Measurements from ENCODE around the gene ADGRD2.

ADGRD2 gene

GRCh38 chr9:124436320-124436719 lies 13.9 kb upstream of the ADGRD2 start:
- no peak for DNase-seq (ENCODE audit: low spot score)

- DNase-seq (ENCODE audit: low spot score), result no peak
These were observed 13.2 kb upstream of the ADGRD2 start for GRCh38 chr9:124437086-124437485.

DNA sequence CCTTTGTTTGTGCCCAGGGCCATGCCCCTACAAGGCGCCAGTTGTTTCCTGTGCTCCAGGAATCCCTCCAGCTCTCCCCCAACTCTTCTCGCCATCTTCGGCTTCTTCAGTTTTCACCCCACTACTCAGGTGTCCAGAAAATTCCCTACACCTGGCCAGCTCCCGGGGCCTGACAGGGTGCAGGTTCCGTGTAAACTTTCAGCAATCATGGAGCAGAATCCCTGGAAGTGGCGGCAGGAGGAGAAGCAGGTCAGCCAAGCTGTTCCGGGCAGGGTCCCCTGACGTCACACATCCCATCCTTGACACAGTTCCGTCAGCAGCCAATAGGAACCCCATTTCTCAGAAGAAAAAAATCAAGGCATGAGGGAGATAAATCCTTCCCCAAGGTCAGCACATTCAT lies 12.2 kb upstream of the ADGRD2 start:
- no peak for DNase-seq (ENCODE audit: low spot score)

GRCh38 chr9:124439086-124439485 lies 11.2 kb upstream of the ADGRD2 start:
- no peak for DNase-seq (ENCODE audit: low spot score)

- no peak for DNase-seq (ENCODE audit: low spot score)
These were observed 10.5 kb upstream of the ADGRD2 start for GRCh38 chr9:124439686-124440243.

- no peak for DNase-seq (ENCODE audit: low spot score)
These were observed 9.5 kb upstream of the ADGRD2 start for GRCh38 chr9:124440786-124441185.

GRCh38 chr9:124441291-124441690 lies 9.0 kb upstream of the ADGRD2 start:
- DNase-seq (ENCODE audit: low spot score), result no peak

DNA sequence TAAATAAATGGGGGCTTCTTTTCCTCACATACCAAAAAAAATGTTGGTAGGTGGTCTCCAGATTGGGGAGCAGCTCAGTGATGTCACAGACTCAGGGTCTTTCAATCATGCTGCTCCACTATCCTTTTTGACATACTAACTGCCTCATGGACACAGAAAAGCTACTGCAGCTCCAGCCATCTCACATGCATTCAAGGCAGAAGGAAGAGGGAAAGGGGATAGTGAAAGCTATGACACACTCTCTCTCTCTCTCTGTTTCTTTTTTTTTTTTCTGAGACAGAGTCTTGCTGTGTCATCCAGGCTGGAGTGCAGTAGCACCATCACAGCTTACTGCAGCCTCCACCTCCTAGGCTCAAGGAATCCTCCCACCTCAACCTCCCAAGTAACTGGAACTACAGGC lies 7.9 kb upstream of the ADGRD2 start:
- DNase-seq (ENCODE audit: low spot score), result no peak

DNA sequence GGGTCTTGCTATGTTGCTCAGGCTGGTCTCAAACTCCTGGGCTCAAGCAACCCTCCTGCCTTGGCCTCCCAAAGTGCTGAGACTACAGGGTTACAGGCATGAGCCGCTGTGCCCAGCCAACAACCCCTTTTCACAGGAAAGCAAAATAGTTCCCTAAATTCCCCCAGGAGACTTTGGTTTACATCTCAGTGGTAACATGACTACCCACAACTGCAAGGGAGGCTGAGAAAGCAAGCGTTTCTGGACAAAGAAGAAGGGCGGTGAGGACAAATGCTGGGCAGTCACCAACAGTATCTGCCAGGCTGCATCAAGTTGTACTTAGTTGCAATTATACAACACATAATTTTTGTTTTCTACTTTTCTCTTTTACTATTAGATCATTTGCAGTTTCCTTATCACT lies 7.4 kb upstream of the ADGRD2 start:
- no peak for DNase-seq (ENCODE audit: low spot score)

DNA sequence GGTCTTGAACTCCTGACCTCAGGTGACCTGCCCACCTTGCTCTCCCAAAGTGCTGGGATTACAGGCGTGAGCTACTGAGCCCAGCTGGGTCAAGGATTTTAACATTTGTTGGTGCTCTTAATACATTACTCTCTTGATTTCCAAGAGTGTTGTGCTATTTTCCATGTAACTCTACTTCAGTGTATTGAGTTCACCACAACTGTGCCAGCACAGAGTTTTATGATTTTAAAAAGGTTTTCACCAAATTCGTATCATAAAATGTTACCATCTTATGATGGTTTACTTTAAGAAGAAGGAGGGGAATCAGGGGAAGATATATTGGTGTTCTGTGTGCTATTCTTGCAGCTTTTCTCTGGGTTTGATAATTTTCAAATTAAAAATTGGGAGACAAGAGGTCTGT lies 6.6 kb upstream of the ADGRD2 start:
- DNase-seq (ENCODE audit: low spot score), result no peak

DNA sequence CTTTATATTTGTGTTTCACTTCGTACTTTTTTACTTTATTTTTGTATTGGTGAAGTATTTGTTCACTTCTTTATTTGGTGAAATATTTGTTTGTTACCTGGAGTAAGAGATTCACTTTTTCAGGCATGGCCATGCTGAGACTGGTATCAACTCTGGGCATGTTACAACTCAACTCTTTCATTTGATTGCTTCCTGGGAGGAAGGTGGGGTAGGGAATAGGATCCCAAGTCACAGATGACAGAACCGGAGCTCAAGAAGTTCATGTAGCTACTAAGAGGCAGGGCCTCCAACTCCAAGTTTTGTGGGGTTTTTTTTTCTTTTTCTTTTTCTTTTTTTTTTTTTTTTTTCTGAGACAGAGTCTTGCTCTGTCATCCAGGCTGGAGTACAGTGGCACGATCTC lies 6.1 kb upstream of the ADGRD2 start:
- no peak for DNase-seq (ENCODE audit: low spot score)

GRCh38 chr9:124447297-124447661 lies 3.0 kb upstream of the ADGRD2 start:
- DNase-seq (ENCODE audit: low spot score), result no peak

DNA sequence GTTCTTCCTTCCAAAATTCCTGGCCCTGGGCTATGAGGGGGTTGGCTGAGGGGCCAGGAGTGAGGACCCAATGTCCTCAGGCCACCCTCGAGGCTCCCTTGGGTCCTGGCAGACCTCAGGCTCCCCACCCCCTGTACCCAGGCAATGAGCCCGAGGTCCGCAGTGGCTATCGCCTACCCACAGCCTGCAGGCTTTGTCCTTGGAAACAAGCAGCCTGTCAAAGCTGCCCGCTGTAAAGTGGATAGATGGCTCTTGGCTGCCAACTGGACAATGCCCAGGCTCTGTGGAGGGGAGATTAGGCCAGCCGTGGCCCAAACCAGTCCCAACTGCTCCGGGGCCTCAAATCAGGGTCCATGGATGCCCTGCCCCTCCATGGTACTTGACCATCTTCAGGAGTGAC lies 2.2 kb upstream of the ADGRD2 start:
- DNase-seq (ENCODE audit: low spot score), result no peak

- DNase-seq (ENCODE audit: low spot score), result no peak
These were observed 685 bp upstream of the ADGRD2 start for GRCh38 chr9:124449381-124450151.

DNA sequence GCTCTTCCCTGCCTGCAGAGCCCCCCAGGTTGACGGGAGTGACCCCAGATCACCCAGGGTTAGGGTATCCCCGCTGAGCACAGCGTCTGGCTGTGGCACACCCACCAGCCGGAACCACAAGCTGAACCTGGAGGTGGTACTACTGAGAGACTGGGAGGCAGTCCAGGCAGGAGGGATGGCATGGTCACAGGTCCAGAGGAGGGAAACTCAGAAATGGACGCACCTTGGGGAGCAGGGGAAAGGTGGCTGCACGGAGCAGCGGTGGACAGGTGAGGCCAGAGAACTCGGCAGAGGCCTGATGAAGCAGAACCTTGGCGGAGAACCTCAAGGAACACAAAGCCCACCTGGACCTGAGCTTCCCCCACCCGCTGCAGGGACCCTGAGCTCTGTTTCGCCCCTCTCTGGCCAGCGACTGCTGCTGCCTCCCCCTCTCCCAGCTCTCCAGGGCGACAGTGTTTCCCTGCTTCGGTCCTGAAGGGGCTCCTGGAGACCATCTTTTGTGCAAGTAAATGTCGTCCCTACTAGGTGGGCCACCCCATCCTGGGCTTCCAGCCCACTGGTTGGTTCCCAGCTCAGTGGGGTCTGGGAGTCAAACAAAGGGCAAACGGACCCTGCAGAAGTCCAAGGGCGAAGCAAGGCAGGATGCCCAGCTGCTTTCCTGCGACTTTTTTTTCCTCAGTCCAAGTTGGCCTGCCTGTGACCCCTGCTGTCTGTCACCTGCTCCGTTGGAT lies 845 bp downstream of the ADGRD2 start:
- DNase-seq (ENCODE audit: low spot score), result peak; percentile 25

DNA sequence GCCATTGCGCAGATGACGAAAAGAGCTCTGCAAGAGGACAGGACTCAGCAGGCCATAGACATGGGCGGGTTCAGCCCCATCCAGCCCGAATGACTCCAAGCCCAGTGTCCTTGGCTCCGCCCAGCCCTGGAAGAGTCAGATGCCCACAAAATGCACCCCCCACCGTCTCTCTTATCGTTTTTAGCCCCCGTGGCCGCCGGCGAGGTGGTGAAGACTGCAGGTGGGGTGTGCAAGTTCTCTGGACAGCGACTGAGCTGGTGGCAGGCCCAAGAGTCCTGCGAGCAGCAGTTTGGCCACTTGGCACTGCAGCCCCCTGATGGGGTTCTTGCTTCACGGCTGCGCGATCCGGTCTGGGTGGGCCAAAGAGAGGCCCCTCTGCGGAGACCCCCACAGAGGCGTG lies 2.1 kb downstream of the ADGRD2 start:
- no peak for DNase-seq (ENCODE audit: low spot score)

- no peak for DNase-seq (ENCODE audit: low spot score)
These were observed 2.8 kb downstream of the ADGRD2 start for GRCh38 chr9:124452841-124453585.

DNA sequence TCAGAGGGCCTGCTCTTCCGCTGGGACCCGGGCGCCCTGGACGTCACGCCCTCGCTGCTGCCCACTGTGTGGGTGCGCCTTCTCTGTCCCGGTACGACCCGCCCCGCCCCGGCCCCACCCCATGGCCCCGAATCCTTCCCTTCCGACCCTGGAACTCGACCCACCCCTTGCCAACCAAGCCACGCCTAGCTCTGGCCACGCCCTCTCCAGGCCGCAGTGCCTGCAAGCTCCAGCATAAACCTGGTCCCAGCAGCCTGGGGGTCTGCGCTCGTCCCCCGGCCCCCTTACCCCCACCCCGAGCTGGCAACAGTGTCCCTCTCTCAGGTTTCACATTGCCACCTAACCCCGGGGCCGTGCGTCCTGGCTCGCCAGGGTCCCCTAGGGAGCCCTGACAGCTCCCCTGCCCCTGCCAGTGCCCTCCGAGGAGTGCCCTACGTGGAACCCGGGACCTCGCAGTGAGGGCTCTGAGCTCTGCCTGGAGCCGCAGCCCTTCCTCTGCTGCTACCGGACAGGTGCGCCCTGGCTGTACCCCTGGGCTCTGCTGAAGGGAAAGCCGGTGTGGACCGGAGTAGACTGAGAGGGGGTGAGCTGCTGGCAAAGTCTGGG lies 3.4 kb downstream of the ADGRD2 start:
- peak; percentile 86 for DNase-seq (ENCODE audit: low spot score)

GRCh38 chr9:124454296-124454695 lies 4.0 kb downstream of the ADGRD2 start:
- no peak for DNase-seq (ENCODE audit: low spot score)

DNA sequence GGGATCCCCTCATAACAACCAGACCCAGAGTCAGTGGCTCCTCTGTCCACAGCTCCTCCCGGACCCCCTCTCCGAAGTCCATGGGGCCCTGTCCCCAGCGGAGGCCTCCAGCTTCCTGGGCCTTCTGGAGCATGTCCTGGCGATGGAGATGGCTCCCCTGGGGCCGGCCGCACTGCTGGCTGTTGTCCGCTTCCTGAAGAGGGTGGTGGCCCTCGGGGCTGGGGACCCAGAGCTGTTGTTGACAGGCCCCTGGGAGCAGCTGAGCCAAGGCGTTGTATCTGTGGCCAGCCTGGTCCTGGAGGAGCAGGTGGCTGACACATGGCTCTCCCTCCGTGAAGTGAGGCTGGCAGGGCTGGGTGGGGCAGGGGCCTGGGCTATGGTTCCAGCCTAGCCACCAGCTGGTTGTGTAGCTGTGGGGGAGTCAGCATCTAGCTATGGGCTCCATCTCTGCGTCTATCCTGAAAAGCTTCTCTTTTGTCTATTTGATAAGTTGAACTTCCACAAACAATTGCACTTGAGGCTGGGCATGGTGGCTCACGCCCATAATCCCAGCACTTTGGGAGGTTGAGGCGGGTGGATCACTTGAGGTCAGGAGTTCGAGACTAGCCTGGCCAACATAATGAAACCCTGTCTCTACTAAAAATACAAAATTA lies 4.7 kb downstream of the ADGRD2 start:
- DNase-seq (ENCODE audit: low spot score), result no peak

GRCh38 chr9:124455820-124456219 lies 5.6 kb downstream of the ADGRD2 start:
- no peak for DNase-seq (ENCODE audit: low spot score)

All from iPS-NIHi11 (cell line).